ACC112 (cell line): ENCODE measurements around the gene KHK.
A peak's percentile ranks its signal among the peaks of the same experiment; 100 is the strongest.
"Not testable (repeated sequence)": the region's sequence is repeated elsewhere in the genome, so short reads cannot be mapped to it uniquely, and the experiment has no call there.

Experiments
- H2AFZ ChIP-seq: fragments of 200-600 bp; sonication (generic); one replicate; pipeline ENCODE4 v1.6.0; 2017; ENCODE audit warnings: antibody characterized with exemption, low read length; ENCODE audit not compliant: unreplicated experiment
- H3K27ac ChIP-seq: fragments of 200-600 bp; sonication (generic); 2 replicates; pipeline ENCODE4 v1.5.1; 2014; ENCODE audit warnings: low read depth, mild to moderate bottlenecking, antibody characterized with exemption, low read length, moderate library complexity
- H3K27me3 ChIP-seq: fragments of 200-600 bp; sonication (generic); 2 replicates; pipeline ENCODE4 v1.6.1; 2014; ENCODE audit warnings: mild to moderate bottlenecking, antibody characterized with exemption, low read length, moderate library complexity, mixed read lengths; ENCODE audit not compliant: insufficient read depth
- H3K36me3 ChIP-seq: fragments of 200-600 bp; sonication (generic); 2 replicates; pipeline ENCODE4 v1.6.1; 2016; ENCODE audit warnings: mild to moderate bottlenecking, antibody characterized with exemption, low read length, moderate library complexity, mixed read lengths; ENCODE audit not compliant: insufficient read depth
- H3K4me1 ChIP-seq: fragments of 200-600 bp; sonication (generic); one replicate; pipeline ENCODE4 v1.6.1; 2016; ENCODE audit warnings: low read length, mixed read lengths; ENCODE audit not compliant: insufficient read depth, unreplicated experiment, control insufficient read depth
- H3K4me3 ChIP-seq: fragments of 200-600 bp; sonication (generic); 2 replicates; pipeline ENCODE4 v1.5.1; 2014; ENCODE audit warnings: mild to moderate bottlenecking, low read depth, low read length
- H3K79me2 ChIP-seq: fragments of 200-600 bp; sonication (generic); one replicate; pipeline ENCODE4 v1.6.0; 2016; ENCODE audit warnings: low read length; ENCODE audit not compliant: control insufficient read depth, unreplicated experiment, insufficient read depth

KHK gene

GRCh38 chr2:27072920-27073319, 13.7 kb upstream of the KHK start:
- Histone ChIP-seq H3K36me3 (peaks cover 21% of the 10 kb centered on the region; the same call in 1 of the 2 replicates), H3K27me3 (no peaks in the 10 kb centered on the region), H3K4me3 (peak overlapping the region; percentile 100; the same call in 1 of the 2 replicates), H2AFZ (no peak overlapping the region), H3K4me1 (peaks cover 45% of the 10 kb centered on the region), H3K79me2 (peaks cover 34% of the 10 kb centered on the region), H3K27ac (peak overlapping the region; percentile 20)

GRCh38 chr2:27073782-27074181, 12.8 kb upstream of the KHK start:
- Histone ChIP-seq H3K79me2 (peaks cover 29% of the 10 kb centered on the region), H3K36me3 (peaks cover 14% of the 10 kb centered on the region; the same call in 1 of the 2 replicates), H3K4me1 (peaks cover 45% of the 10 kb centered on the region), H3K4me3 (no peak overlapping the region), H3K27ac (0 out of 2 replicates have a peak overlapping the region, but pooled peaks have one; percentile 5), H2AFZ (peak overlapping the region; percentile 24), H3K27me3 (no peaks in the 10 kb centered on the region)

- peaks cover 37% of the 10 kb centered on the region for H3K4me1 ChIP-seq
- H3K27ac ChIP-seq, result no peak overlapping the region
- peaks cover 2% of the 10 kb centered on the region; the same call in 1 of the 2 replicates for H3K36me3 ChIP-seq
- H3K79me2 ChIP-seq, result peaks cover 29% of the 10 kb centered on the region
- H3K27me3 ChIP-seq, result no peaks in the 10 kb centered on the region
- H2AFZ ChIP-seq, result no peak overlapping the region
- no peak overlapping the region for H3K4me3 ChIP-seq
These were observed 11.6 kb upstream of the KHK start for GRCh38 chr2:27074738-27075565.

GRCh38 chr2:27075566-27075871, 11.1 kb upstream of the KHK start:
- Histone ChIP-seq H3K79me2 (peaks cover 29% of the 10 kb centered on the region), H3K4me1 (peaks cover 37% of the 10 kb centered on the region)
- not testable (repeated sequence) for H3K36me3 ChIP-seq, H3K27me3 ChIP-seq, H3K27ac ChIP-seq, H3K4me3 ChIP-seq, H2AFZ ChIP-seq

- Histone ChIP-seq H3K27me3 (no peaks in the 10 kb centered on the region), H3K4me1 (peaks cover 42% of the 10 kb centered on the region), H3K36me3 (no peaks in the 10 kb centered on the region), H3K27ac (no peak overlapping the region), H2AFZ (no peak overlapping the region), H3K79me2 (peaks cover 23% of the 10 kb centered on the region), H3K4me3 (no peak overlapping the region)
These were observed 10.2 kb upstream of the KHK start for GRCh38 chr2:27076323-27076722.

- Histone ChIP-seq H3K36me3 (no peaks in the 10 kb centered on the region), H2AFZ (no peak overlapping the region), H3K4me3 (no peak overlapping the region), H3K27ac (no peak overlapping the region), H3K79me2 (peaks cover 24% of the 10 kb centered on the region), H3K4me1 (peaks cover 48% of the 10 kb centered on the region), H3K27me3 (no peaks in the 10 kb centered on the region)
These were observed 9.3 kb upstream of the KHK start for GRCh38 chr2:27077231-27077630.

GRCh38 chr2:27078267-27079194, 8.0 kb upstream of the KHK start, which contains the start of gene EMILIN1:
EMILIN1 (plus strand) TSS chr2:27078615; CDS start chr2:27079066, 451 bp downstream.
- no peaks in the 10 kb centered on the region for H3K36me3 ChIP-seq
- no peaks in the 10 kb centered on the region for H3K27me3 ChIP-seq
- H3K79me2 ChIP-seq, result peaks cover 25% of the 10 kb centered on the region
- peak within 1 kb of the TSS; percentile 62 for H3K27ac ChIP-seq
- H3K4me3 ChIP-seq, result peak within 1 kb of the TSS; percentile 93
- peaks cover 40% of the 10 kb centered on the region for H3K4me1 ChIP-seq
- peak within 1 kb of the TSS; percentile 39 for H2AFZ ChIP-seq

- Histone ChIP-seq H3K4me1 (peaks cover 32% of the 10 kb centered on the region), H2AFZ (peak overlapping the region; percentile 32), H3K4me3 (peak overlapping the region; percentile 93), H3K27ac (peak overlapping the region; percentile 62), H3K27me3 (no peaks in the 10 kb centered on the region), H3K36me3 (no peaks in the 10 kb centered on the region), H3K79me2 (peaks cover 25% of the 10 kb centered on the region)
These were observed 7.1 kb upstream of the KHK start for GRCh38 chr2:27079233-27080139.

GRCh38 chr2:27080140-27080469, 6.5 kb upstream of the KHK start:
- peak overlapping the region; percentile 62 for H3K27ac ChIP-seq
- H3K4me3 ChIP-seq, result peak overlapping the region; percentile 93
- H3K79me2 ChIP-seq, result peaks cover 25% of the 10 kb centered on the region
- no peaks in the 10 kb centered on the region for H3K27me3 ChIP-seq
- H2AFZ ChIP-seq, result no peak overlapping the region
- H3K36me3 ChIP-seq, result no peaks in the 10 kb centered on the region
- H3K4me1 ChIP-seq, result peaks cover 26% of the 10 kb centered on the region

GRCh38 chr2:27080603-27080936, 6.0 kb upstream of the KHK start:
- Histone ChIP-seq H3K27me3 (no peaks in the 10 kb centered on the region), H3K79me2 (peaks cover 25% of the 10 kb centered on the region), H3K27ac (peak overlapping the region; percentile 62), H3K4me3 (peak overlapping the region; percentile 93), H3K36me3 (no peaks in the 10 kb centered on the region), H3K4me1 (peaks cover 24% of the 10 kb centered on the region), H2AFZ (no peak overlapping the region)
